NCI-H2196 treated with DMSO at 0.1 percent for 48 hours (cell line): ENCODE data around the gene NELL1.

ENCODE experiments used
- DNase-seq: peaks from one replicate; lab custom pipeline; 2025; ENCODE audit not compliant: unreplicated experiment; lab: John Stamatoyannopoulos, UW

The NELL1 gene

DNA sequence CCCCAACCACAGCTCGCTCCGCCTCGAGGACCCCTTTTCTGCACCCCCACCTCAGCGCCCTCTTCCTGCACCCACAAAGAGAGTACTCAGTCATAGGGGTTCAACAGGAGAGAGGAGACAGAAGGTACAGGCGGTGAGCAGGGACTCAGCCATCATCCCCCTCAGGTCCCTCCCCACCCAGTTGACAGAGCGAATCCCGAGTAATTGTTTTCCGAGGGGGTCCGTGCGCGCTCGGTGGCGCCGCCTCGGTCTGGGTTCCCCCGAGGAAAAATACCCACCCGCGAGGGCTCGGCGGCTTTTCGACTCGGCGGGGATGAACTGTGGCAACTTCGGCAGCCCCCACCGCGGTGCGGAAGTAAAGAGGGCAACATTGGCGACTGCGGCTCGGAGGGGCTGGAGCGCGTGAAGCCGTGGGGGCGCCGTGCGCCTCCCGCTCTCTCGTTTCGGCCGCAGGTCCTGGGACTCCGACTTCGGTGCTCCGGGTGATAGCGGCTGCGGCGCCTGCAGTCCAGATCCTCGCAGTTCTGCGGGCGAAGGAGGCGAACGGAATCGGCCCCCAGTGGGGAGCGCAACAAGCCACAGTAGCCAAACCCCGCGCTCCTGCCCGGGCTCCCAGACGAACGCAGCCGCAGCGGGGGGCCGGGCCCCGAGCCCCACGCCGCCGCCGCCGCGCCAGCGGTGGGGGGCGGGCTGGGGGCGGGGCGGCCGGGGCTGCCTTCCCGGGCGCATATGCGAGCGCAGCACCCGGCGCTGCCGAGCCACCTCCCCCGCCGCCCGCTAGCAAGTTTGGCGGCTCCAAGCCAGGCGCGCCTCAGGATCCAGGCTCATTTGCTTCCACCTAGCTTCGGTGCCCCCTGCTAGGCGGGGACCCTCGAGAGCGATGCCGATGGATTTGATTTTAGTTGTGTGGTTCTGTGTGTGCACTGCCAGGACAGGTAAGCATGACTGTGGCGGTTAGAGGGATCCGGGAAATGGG is at the start of gene NELL1:
Gene NELL1 (plus strand): TSS at position 743 of the 976 bp plus-strand sequence.
- DNase-seq = no peak

DNA sequence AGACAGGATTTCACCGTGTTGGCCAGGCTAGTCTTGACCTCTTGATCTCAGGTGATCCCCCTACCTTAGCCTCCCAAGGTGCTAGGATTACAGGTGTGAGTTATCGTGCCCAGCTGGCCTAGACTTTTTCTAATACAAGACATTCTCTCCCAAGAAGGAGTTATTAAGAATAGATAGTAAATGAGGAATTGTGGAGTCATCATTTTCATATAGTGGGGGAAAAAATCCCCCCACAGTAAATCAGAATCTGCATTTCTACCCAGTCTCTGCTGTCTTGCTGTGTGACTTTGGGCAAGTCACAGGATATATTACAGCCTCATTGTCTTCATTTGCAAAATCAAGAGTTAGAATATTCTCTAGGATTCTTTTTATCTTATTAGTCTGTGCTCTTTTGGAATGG is 48.4 kb upstream of the NELL1 start:
- DNase-seq = no peak

DNA sequence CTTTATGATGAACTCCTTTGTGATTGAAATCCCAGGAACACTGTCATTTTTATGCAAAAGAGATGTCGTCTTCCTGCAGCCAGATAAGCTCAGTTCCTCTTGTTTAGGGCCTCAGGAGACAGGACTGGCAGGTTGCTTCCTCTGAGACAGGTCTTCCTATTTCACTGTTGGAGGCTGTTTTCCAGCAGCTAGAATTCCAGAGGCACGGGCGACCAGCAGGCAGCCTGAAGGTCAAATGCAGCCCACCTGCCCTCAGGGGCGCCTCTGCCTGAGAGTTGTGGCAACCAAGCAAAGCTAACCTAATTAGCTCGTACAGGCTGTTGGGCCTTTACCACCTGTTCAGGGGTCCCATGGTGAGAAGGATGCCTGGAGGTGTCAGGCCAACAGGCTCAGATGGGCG is 47.7 kb upstream of the NELL1 start:
- no peak for DNase-seq

DNA sequence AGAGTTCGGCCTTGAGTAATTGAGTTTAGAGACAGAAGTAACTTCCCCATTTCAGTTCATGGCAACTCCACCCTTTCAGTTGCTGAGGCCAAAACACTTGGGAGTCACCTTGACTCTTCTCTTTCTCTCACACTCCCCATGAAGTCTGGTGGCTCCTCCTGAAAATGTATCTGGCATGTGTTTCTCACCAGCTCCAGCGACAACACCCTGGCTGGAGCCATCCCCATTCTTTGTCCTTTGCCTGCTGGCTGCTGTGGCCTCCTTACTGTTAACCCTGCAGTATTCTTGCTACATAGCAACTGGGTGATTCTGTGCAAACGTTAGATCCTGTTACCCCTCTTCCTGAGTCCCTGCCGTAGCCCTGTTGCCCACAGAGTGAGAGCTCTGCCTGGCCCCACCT is 46.1 kb upstream of the NELL1 start:
- no peak for DNase-seq

DNA sequence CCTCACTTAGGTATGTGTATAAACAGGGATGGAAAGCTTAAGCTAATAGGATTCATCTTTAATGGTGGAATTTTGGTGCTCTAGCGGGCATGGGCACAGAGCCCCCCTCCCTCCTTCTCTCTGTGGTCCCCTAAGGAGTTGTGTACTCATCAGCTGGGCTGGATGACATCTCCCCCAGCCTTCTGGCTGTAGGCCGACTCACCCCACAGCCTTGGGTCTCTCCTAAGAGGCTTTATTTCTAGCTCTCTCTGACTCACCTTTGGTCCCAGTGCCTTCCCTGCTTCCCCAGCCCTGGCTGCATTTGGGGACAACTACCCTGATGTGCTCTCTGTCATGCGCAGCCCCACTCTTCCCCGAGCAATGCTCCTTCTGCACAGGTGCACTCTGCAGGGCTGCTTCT is 43.1 kb upstream of the NELL1 start:
- DNase-seq = no peak

DNA sequence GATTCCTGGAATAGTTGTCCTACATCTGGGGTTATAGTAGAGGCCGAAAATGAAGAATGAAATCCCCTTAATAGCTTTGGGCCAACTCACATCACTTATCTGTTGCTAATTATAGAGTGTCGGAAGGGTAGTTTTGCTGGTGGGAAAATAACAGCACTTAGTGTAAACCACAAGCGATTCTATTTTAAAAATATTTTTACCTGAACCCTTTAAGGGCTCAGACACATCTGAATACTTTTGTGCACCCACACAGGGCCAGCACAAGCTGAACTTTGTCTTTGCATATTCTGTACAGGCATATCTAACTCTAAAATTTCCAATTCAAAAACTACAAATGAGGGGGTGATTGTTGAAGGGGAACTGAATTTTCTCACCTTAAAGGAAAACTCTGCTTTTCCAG is 42.4 kb upstream of the NELL1 start:
- no peak for DNase-seq

DNA sequence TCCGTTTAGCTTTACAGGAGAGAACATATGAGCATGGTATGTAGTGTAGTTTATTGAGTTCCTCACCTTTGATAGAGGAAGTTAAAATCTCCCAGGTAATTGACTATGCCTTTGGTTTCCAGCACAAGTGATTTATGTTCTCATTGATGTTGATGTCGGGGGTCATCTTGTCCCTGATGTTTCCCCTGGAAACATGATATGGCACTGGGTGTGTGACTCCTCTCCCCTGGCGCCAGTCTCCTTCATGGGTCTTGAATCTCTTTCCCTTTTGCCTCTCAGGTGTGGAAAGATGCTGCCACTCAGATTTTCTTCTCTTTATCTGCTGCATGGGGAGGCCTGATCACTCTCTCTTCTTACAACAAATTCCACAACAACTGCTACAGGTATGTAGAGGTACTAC is 41.7 kb upstream of the NELL1 start:
- DNase-seq = no peak

DNA sequence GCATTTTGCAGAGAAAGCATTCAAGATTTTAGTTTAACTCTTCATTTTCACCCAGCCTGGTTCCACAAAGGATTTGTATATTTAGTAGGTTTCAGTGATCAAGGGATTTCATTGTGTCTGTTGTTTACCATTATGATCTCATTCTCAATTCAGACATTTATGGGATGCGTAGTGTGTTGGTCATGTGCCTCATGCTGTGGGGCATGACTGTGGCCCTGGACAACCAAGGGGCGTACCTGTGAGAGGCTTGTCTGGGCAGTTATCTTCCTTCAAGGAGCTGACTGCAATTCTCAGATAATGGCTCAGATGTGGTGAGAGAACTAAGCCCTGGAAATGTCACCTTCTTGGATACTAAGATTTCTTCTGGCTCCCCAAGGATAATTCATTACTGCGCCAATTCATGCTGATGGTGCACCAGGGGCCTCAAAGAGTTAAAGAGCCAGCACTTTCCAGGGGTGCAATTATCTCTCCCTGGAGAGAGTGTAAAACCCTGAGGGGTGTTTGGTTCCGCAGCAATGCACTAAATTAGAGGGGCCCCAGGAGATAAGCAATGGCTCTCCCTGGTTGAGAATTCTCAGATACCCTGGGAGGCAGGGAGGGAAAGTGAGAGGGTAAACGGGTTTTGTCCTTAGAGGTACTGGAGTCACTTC is 37.7 kb upstream of the NELL1 start:
- DNase-seq = no peak

DNA sequence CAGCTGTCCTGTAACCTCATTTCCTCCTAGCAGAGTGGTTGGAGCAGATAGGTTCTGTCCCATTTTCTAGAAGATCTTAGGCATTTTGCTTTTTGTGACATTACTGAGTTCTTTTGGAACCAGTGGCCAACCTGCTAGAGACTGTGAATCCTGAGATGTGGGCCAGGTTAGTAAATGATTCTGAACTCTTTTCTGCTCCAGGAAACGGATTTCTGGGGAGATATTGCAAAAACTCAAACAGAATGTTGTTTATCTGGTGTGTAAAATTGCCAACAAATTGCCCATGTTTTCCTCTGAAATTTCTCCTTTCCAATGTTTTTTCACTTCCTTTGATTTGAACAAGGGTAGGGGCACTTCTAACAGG is 37.2 kb upstream of the NELL1 start:
- no peak for DNase-seq

DNA sequence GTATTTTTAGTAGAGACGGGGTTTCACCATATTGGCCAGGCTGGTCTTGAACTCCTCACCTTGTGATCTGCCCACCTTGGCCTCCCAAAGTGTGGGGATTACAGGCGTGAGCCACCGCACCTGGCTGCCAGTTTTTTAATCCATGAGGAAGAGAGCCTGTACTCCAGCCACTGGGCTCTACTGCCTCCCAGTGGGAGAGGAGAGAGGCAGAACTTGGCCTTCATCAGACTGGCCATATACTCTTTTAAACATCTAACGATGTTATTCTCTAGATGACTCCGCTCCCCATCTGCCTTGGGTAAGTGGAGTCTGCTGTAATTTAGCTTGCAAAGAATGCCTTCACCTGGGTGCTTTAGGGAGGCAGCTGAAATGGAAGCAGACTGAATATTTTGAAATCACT is 35.3 kb upstream of the NELL1 start:
- no peak for DNase-seq

DNA sequence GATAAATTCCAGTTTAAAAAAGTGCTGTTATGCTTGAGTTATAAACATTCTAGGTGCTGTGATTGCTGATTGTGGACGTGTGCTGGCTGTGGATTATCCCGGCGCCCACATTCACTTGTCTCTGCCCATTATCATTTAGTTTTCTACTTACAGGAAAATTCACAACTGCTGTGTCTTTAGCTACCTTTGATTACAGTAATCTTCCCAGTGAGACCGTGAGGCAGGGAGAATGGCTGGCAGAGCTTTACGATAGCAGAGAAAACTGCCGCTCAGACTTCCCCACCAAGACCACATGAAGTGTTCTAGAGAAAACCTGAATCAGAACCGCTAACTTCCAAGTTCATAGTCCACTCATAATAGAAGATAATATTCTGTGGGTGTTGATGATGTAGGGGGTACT is 34.6 kb upstream of the NELL1 start:
- no peak for DNase-seq

DNA sequence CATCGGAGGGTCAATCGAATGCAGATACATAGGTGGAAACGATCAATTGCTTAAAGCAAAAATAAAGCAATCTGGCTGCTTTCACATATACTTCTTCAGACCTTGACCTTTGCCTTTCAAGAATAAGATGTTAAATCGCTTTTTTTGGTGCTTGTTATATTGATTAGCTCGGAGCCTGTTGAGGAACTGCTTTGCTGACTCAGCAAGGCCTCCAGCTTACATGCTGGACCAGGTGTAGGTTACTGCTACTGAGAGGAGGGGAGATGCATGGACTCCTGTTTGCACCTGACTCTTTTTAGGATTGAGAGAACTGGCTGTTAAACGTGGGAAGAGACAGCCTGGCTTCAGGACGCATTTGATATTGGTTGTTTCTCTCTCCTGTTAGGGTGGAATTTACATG is 31.3 kb upstream of the NELL1 start:
- no peak for DNase-seq

DNA sequence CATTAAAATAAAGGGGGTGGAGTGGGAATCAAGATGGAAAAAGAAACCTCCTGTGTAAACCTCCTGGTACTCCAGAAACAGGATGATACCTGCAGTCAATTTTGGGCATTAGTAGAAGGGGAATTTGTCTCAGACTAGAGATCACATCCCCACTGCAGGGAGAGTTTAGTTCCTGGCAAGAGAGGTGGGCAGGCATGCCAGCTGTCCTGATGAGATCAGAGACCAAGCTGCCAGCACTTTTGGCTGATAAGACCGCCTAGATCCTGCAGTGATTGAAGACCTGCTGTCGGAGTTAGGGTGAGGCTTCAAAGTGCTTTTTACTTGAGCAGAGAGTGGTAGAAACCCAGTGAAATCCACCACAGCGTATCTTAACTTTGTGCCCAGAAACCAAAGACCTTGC is 29.7 kb upstream of the NELL1 start:
- no peak for DNase-seq

DNA sequence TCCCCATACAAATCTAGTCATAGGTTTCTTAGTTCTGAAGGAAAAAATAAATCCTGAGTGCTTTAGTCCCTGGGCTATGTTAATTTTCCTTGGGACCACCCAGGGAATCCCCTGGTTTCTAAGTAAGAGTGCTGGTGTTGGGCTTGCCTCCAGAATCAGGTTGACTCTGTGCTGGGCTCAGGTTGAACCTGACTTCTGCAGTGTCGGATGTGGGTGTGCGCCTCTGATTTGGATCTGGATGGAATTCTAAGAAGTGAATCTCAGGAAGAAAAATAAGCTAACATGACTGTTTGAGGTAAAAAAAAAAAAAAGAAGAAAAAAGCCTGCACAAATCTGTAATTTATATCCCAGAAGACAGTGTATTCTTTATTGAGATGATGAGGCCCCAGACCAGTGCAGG is 29.0 kb upstream of the NELL1 start:
- no peak for DNase-seq

DNA sequence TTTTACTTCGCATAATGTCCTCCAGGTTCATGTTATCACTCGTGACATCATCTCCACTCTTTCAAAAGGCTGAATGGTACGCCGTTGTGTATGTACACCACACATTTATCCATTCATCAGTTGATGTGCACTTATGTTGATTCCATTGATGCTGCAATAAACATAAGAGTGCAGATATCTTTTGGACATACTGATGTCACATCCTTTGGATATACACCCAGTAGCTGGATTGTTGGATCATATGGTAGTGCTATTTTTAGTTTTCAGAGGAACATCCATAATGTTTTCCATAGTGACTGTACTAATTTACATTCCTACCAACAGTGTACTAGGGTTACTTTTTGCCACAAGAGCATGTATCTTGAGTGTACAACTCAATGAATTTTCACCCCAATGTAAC is 25.0 kb upstream of the NELL1 start:
- DNase-seq = no peak

DNA sequence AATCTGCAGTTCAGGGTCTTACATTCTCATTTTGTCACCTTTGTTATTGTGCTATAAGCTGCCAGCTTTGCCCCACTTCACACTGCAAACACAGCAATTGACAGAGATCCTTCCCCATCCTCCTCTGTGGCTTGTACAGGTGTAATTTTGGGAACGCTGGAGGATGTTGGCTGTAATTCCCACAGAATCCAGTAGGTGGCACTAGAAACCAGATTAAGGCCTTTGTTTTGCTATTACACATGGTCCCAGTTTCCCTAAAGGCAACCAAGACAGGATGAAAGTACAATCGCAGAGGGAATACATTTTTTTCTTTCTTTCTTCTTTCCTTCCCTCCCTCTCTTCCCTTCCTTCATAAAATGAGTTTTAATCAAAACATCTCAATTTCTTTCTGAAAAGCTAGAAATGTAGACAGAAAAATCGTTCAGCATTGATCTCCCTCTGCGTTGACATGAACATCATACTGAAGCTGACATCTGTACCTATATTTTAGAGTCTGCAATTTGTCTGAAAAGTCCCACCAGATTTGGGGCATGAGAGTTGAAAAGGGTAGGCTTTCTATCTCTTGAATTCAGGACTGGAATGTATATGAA is 21.3 kb upstream of the NELL1 start:
- DNase-seq = peak; percentile 43

DNA sequence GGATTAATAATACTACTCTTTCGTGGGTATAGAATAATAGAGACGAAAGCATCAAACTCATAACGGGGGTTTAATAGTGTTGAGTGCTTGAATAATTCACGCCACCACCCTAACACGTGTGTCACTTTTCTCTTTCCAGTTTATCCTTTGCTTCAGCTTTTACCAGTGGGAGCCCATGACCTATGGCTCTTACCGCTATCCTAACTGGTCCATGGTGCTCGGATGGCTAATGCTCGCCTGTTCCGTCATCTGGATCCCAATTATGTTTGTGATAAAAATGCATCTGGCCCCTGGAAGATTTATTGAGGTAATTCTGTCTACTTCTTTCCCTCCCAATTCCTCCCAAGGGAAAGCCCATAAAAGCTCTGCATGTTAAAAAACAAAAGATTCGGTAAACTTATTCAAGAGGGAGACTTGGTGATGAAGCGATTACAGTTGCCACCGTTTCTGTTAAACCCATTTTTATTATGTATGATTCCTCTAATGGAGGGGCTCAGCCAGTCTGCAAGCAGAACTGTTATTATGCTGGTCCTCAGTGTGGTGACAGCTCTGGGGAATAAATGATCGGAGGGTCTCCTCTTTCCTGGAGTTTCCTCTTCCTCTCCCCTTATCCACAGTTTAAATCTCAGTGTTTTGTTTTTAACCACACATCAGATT is 17.1 kb upstream of the NELL1 start:
- DNase-seq = no peak

DNA sequence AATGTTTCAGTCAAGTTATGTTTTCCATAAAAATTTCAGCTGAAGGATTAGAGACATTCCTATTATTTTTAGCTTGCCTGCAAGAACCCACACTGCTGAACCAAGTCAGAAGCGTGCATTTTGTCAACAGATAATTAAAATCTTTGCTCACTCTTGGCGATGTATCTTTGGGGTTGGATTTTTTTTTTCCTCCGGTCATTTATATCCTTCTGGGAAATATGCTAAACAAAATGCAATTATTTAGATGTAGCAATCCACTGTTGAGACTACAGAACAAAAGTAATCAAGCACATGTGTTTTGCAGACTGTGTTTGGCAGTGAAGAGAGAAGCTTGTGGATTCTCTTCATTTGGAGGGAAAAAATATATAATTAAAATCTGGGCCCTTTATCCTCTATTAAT is 15.3 kb upstream of the NELL1 start:
- DNase-seq = no peak

DNA sequence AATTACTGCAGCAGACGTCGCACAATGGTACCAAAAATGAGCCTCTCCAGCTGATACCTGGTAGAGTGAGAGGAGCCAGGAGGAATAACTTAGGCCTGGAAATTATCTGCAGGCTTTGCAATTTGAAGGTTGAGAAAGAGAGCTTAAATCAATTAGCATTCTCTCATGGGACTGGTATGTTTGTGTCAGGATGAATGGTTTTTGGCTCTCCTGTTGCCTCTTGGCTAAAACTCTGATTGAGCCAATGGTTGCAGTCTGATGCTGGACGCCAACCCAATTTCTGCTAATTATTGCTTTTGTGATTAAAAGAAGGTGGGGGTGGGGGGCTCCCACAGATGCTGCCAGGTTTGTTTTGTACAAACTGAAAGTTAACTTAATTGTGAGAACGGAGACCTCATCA is 12.5 kb upstream of the NELL1 start:
- DNase-seq = no peak

DNA sequence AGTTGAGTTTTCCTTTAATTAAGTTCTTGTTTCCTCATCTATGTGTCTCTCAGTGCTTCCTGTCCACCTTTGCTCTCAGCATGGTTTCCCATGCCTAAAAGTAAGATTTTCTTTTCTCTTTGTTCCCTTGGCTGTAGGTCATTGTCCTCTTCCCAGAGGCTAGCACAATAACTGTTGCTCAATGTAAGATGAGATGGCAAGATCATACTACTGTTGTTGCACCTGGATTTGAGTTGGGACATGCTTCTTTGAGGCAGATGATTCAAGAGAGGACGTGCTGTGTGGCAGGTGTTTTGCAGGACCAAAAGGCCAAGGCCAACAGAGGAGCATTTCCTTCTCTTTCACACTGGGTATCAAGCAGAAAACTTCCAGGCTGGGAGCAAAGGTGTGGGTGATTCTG is 11.3 kb upstream of the NELL1 start:
- peak; percentile 72 for DNase-seq

DNA sequence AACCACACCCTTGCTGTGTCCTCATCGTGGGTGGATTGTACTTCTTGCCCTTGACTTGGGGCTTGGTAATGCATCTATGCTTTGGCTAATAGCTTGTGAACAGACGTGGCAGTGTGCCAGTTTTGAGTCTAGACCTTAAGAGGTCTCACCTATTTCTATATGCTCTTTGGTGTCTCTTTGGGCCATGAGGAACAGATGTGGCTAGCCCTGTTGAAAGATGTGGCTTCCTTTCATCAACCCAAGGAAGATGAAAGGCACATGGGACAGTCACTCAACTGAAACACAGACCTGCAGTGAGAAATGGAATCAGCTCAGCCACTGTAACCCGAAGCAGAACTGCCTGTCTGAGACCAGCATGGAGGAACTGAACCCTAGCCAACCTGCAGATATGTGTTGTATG is 7.9 kb upstream of the NELL1 start:
- DNase-seq = no peak

DNA sequence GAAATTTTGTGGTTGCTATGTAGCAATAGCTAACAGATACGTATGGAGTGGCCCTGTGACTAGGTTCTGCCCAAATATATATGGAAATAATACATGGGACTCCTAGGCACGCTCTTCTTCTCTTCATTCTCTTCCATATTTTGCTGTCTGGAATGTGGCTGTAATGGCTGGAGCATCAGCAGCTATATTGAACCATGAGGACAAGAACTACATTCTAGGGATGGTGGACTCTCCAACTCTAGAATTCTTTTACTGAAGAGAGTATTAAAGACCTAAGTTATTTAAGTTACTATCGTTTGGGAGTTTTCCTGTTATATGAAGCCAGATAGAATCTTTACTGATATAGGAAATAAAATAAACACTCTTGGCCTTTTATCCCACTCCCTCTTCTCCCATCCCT is 7.5 kb upstream of the NELL1 start:
- no peak for DNase-seq
